Urinary bladder (tissue), 4 donors: ENCODE results near the gene SERPINB10. TPM values are rescaled to one million over a fixed set of nuclear protein-coding genes. Genes with fewer than 3 reads are reported as not detected.

Source experiments
- DNase-seq: peaks from one replicate; pipeline ENCODE4 v3.0.0-alpha.2; 2015; ENCODE audit errors: extremely low spot score
- H3K27ac ChIP-seq: one replicate; pipeline ENCODE4 v1.5.1; 2013; ENCODE audit warnings: low read depth, mild to moderate bottlenecking, moderate library complexity
- H3K36me3 ChIP-seq: one replicate; pipeline ENCODE4 v1.6.1; 2013; ENCODE audit warnings: mild to moderate bottlenecking, moderate library complexity; ENCODE audit not compliant: insufficient read depth
- H3K4me1 ChIP-seq: one replicate; pipeline ENCODE4 v1.6.1; 2013; ENCODE audit warnings: mild to moderate bottlenecking, moderate library complexity; ENCODE audit not compliant: insufficient read depth
- H3K4me3 ChIP-seq: one replicate; pipeline ENCODE4 v1.5.1; 2013; ENCODE audit warnings: low read depth, low read length
- WGBS: extraction: QIAGEN DNeasy Blood & Tissue Kit; methylation state at CpG from one replicate; pipeline ENCODE4 v1.1.7; 2013; 5-methylcytosine and 5-hydroxymethylcytosine counted together
- polyA plus RNA-seq: library from polyadenylated mRNA; stranded (reverse); fragments of 200-250 nt; gene quantifications from one replicate; pipeline ENCODE4 v1.2.3, GENCODE V29; 2013
- total RNA-seq: library from RNA; depleted of rRNA; stranded (reverse); fragments of >200 nt; gene quantifications from one replicate; pipeline ENCODE4 v1.2.3, GENCODE V29; 2014
- donor health status: healthy with polysubstance abuse.
- donor health status: healthy.

SERPINB10 gene
- total RNA-seq = 0.21 TPM
- polyA plus RNA-seq = not detected

GRCh38 chr18:63907664-63908063 lies at the start of gene SERPINB10:
Gene SERPINB10 (plus strand): TSS chr18:63907958. CDS start chr18:63915511, 7,553 bp downstream.
- Histone ChIP-seq H3K4me3 (no peak within 1 kb of the TSS), H3K36me3 (no peaks in the 10 kb centered on the region), H3K4me1 (no peaks in the 10 kb centered on the region), H3K27ac (no peak within 1 kb of the TSS)
- DNase-seq = no peak

GRCh38 chr18:63858456-63858855 lies 49.3 kb upstream of the SERPINB10 start:
- H3K4me1 ChIP-seq = no peaks in the 10 kb centered on the region

GRCh38 chr18:63859781-63860475 lies 47.8 kb upstream of the SERPINB10 start:
- Histone ChIP-seq H3K4me3 (no peak overlapping the region), H3K4me1 (no peaks in the 10 kb centered on the region), H3K36me3 (no peaks in the 10 kb centered on the region), H3K27ac (no peak overlapping the region)
- WGBS = 88% methylated on average over 2 of the region's 2 CpGs
- DNase-seq = no peak

More at GRCh38 chr18:63858456-63858855, 49.3 kb upstream of the SERPINB10 start:
- Histone ChIP-seq H3K4me3 (no peak overlapping the region), H3K36me3 (no peaks in the 10 kb centered on the region), H3K27ac (no peak overlapping the region)
- no peak for DNase-seq
- 38% methylated on average over 1 of the region's 1 CpG for WGBS

- 70% methylated on average over 2 of the region's 2 CpGs for WGBS
- no peaks in the 10 kb centered on the region for H3K4me1 ChIP-seq
- H3K36me3 ChIP-seq = no peaks in the 10 kb centered on the region
- no peak for DNase-seq
- H3K27ac ChIP-seq = no peak overlapping the region
- H3K4me3 ChIP-seq = no peak overlapping the region
These were observed 47.2 kb upstream of the SERPINB10 start for GRCh38 chr18:63860531-63860930.

- H3K36me3 ChIP-seq = no peaks in the 10 kb centered on the region
- DNase-seq = no peak
- no peaks in the 10 kb centered on the region for H3K4me1 ChIP-seq
- WGBS = 74% methylated on average over 3 of the region's 3 CpGs
- H3K4me3 ChIP-seq = no peak overlapping the region
- H3K27ac ChIP-seq = no peak overlapping the region
These were observed 40.2 kb upstream of the SERPINB10 start for GRCh38 chr18:63867368-63868125.

GRCh38 chr18:63868546-63868945 lies 39.2 kb upstream of the SERPINB10 start:
- no peak overlapping the region for H3K4me3 ChIP-seq
- no peaks in the 10 kb centered on the region for H3K4me1 ChIP-seq
- H3K36me3 ChIP-seq = no peaks in the 10 kb centered on the region
- no peak for DNase-seq
- H3K27ac ChIP-seq = no peak overlapping the region
- 92% methylated on average over 9 of the region's 9 CpGs for WGBS

- DNase-seq = no peak
- H3K27ac ChIP-seq = no peak overlapping the region
- H3K4me1 ChIP-seq = no peaks in the 10 kb centered on the region
- no peaks in the 10 kb centered on the region for H3K36me3 ChIP-seq
- 75% methylated on average over 9 of the region's 9 CpGs for WGBS
- H3K4me3 ChIP-seq = no peak overlapping the region
These were observed 38.4 kb upstream of the SERPINB10 start for GRCh38 chr18:63869374-63869773.

GRCh38 chr18:63869851-63870250 lies 37.9 kb upstream of the SERPINB10 start:
- no peaks in the 10 kb centered on the region for H3K36me3 ChIP-seq
- no peak overlapping the region for H3K27ac ChIP-seq
- H3K4me1 ChIP-seq = no peaks in the 10 kb centered on the region
- DNase-seq = no peak
- WGBS = 78% methylated on average over 3 of the region's 3 CpGs
- H3K4me3 ChIP-seq = no peak overlapping the region

GRCh38 chr18:63871836-63872235 lies 35.9 kb upstream of the SERPINB10 start:
- 60% methylated on average over 1 of the region's 1 CpG for WGBS
- Histone ChIP-seq H3K4me1 (no peaks in the 10 kb centered on the region), H3K4me3 (no peak overlapping the region), H3K27ac (no peak overlapping the region), H3K36me3 (no peaks in the 10 kb centered on the region)
- DNase-seq = no peak

- no peaks in the 10 kb centered on the region for H3K4me1 ChIP-seq
- no peak overlapping the region for H3K4me3 ChIP-seq
- no peak for DNase-seq
- H3K27ac ChIP-seq = no peak overlapping the region
- H3K36me3 ChIP-seq = no peaks in the 10 kb centered on the region
These were observed 35.2 kb upstream of the SERPINB10 start for GRCh38 chr18:63872586-63872985.

- no peak overlapping the region for H3K27ac ChIP-seq
- H3K4me3 ChIP-seq = no peak overlapping the region
- no peaks in the 10 kb centered on the region for H3K36me3 ChIP-seq
- WGBS = 62% methylated on average over 3 of the region's 3 CpGs
- no peak for DNase-seq
- H3K4me1 ChIP-seq = no peaks in the 10 kb centered on the region
These were observed 29.4 kb upstream of the SERPINB10 start for GRCh38 chr18:63878343-63878742.

GRCh38 chr18:63878925-63879324 lies 28.8 kb upstream of the SERPINB10 start:
- Histone ChIP-seq H3K4me1 (no peaks in the 10 kb centered on the region), H3K4me3 (no peak overlapping the region), H3K27ac (no peak overlapping the region), H3K36me3 (no peaks in the 10 kb centered on the region)
- 50% methylated on average over 4 of the region's 4 CpGs for WGBS
- no peak for DNase-seq

GRCh38 chr18:63879709-63880108 lies 28.0 kb upstream of the SERPINB10 start:
- Histone ChIP-seq H3K4me1 (no peaks in the 10 kb centered on the region), H3K27ac (no peak overlapping the region), H3K4me3 (no peak overlapping the region), H3K36me3 (no peaks in the 10 kb centered on the region)
- 64% methylated on average over 2 of the region's 2 CpGs for WGBS
- no peak for DNase-seq

- Histone ChIP-seq H3K4me3 (no peak overlapping the region), H3K36me3 (no peaks in the 10 kb centered on the region), H3K4me1 (no peaks in the 10 kb centered on the region), H3K27ac (no peak overlapping the region)
- 72% methylated on average over 4 of the region's 4 CpGs for WGBS
- DNase-seq = no peak
These were observed 25.9 kb upstream of the SERPINB10 start for GRCh38 chr18:63881851-63882250.
